ENCODE results near the gene ANKRD16.

- TF ChIP-seq, protein P1, sequence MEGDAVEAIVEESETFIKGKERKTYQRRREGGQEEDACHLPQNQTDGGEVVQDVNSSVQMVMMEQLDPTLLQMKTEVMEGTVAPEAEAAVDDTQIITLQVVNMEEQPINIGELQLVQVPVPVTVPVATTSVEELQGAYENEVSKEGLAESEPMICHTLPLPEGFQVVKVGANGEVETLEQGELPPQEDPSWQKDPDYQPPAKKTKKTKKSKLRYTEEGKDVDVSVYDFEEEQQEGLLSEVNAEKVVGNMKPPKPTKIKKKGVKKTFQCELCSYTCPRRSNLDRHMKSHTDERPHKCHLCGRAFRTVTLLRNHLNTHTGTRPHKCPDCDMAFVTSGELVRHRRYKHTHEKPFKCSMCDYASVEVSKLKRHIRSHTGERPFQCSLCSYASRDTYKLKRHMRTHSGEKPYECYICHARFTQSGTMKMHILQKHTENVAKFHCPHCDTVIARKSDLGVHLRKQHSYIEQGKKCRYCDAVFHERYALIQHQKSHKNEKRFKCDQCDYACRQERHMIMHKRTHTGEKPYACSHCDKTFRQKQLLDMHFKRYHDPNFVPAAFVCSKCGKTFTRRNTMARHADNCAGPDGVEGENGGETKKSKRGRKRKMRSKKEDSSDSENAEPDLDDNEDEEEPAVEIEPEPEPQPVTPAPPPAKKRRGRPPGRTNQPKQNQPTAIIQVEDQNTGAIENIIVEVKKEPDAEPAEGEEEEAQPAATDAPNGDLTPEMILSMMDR (IDR thresholded peaks at IDR 0.05; ENCODE audit: insufficient read depth, low read depth, low read length) = no peak
- TF ChIP-seq EZH2 (IDR thresholded peaks at IDR 0.05; ENCODE audit: insufficient read depth, low read length) = no peak
Observed at GRCh38 chr10:5927306-5927705, 37.6 kb upstream of the ANKRD16 start.

Data from astrocyte (in vitro differentiated cells and primary cell).